Ovary (tissue), 3 donors: Measurements from ENCODE around the gene MKNK1.

Source experiments
- CTCF ChIP-seq, 3 donors: fragments of 450-650 bp in 2 of 3; fragments of 200-600 bp in 1 of 3; IDR thresholded peaks; one replicate each; pipeline versions ENCODE4 v1.5.1 to v1.8.0; 2016 to 2022; ENCODE audit warnings: antibody characterized with exemption in 3 of 3, mild to moderate bottlenecking in 1 of 3
- POLR2A ChIP-seq: fragments of 450-650 bp; IDR thresholded peaks from one replicate; pipeline ENCODE4 v1.6.1; 2017; ENCODE audit warnings: antibody characterized with exemption, mild to moderate bottlenecking, moderate library complexity
- donor health status: DM: no; HTN: no; CAD: no.

DNA sequence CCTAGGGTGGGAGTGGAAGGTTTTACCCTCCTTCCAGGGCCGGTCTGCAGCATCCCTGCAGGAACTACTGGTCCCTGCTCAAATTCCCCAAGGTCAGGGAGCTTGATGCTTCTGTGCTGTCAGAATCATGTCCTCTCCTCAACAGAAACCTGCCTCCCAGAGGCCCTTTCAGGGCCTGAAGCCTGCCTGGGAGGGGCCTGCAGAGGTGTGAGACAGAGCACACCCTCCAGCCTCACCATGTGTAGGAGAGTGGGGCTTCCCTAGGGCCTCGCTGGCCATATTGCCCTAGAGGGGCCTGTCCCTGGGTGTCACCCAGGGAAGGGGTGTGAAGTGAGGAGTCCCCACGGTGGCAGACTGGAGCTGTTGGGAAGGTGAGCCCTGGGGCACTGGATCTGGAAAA lies 73.8 kb downstream of the MKNK1 start:
- no peak for TF ChIP-seq POLR2A
- no peak for TF ChIP-seq CTCF (IDR thresholded peaks at IDR 0.05)
